OCI-LY1 (cell line): ENCODE measurements around the gene AKAP8.
A peak's percentile ranks its signal among the peaks of the same experiment; 100 is the strongest.

Experiments used
- H2AFZ ChIP-seq: fragments of 200-600 bp; sonication (generic), shearing (Covaris generic); 2 replicates; pipeline ENCODE4 v1.6.0; 2014; ENCODE audit warnings: antibody characterized with exemption, mild to moderate bottlenecking, low read length
- H3F3A ChIP-seq: fragments of 200-600 bp; sonication (generic), shearing (Covaris generic); 2 replicates; pipeline ENCODE4 v1.6.0; 2014; ENCODE audit warnings: mild to moderate bottlenecking, antibody characterized with exemption, low read length, moderate library complexity; ENCODE audit not compliant: insufficient read depth
- H3K27ac ChIP-seq: fragments of 200-600 bp; sonication (generic); 2 replicates; pipeline ENCODE4 v1.5.1; 2014; ENCODE audit warnings: low read length, mixed run types, mild to moderate bottlenecking, low read depth; ENCODE audit not compliant: poor library complexity, severe bottlenecking
- H3K27me3 ChIP-seq: fragments of 200-600 bp; sonication (generic); 2 replicates; pipeline ENCODE4 v1.6.0; 2014; ENCODE audit warnings: antibody characterized with exemption, mild to moderate bottlenecking, low read length, moderate library complexity; ENCODE audit not compliant: insufficient read depth
- H3K36me3 ChIP-seq: fragments of 200-600 bp; sonication (generic); 2 replicates; pipeline ENCODE4 v1.6.1; 2014; ENCODE audit warnings: mild to moderate bottlenecking, antibody characterized with exemption, low read length, moderate library complexity, mixed read lengths; ENCODE audit not compliant: insufficient read depth
- H3K4me1 ChIP-seq: fragments of 200-600 bp; sonication (generic); 2 replicates; pipeline ENCODE4 v1.5.1; 2014; ENCODE audit warnings: mild to moderate bottlenecking, low read length, moderate library complexity; ENCODE audit not compliant: insufficient read depth, severe bottlenecking
- H3K4me2 ChIP-seq: fragments of 200-600 bp; sonication (generic), shearing (Covaris generic); 2 replicates; pipeline ENCODE4 v1.6.1; 2014; ENCODE audit warnings: low read length
- H3K4me3 ChIP-seq: fragments of 200-600 bp; sonication (generic); 2 replicates; pipeline ENCODE4 v1.5.1; 2014; ENCODE audit warnings: low read length, low read depth, mild to moderate bottlenecking, mixed read lengths; ENCODE audit not compliant: poor library complexity, severe bottlenecking
- H3K79me2 ChIP-seq: fragments of 200-600 bp; shearing (Covaris generic); 2 replicates; pipeline ENCODE4 v1.6.1; 2016; ENCODE audit warnings: mixed run types, low read length, mixed read lengths; ENCODE audit not compliant: insufficient read depth
- H3K9ac ChIP-seq: fragments of 200-600 bp; sonication (generic), shearing (Covaris generic); 2 replicates; pipeline ENCODE4 v1.6.1; 2014; ENCODE audit warnings: mild to moderate bottlenecking, low read length, mixed read lengths
- H3K9me2 ChIP-seq: fragments of 200-600 bp; sonication (generic), shearing (Covaris generic); 2 replicates; pipeline ENCODE4 v1.6.1; 2014; ENCODE audit warnings: low read depth, mild to moderate bottlenecking, low read length, mixed read lengths
- H3K9me3 ChIP-seq: fragments of 200-600 bp; shearing (Covaris generic); 2 replicates; pipeline ENCODE4 v1.6.1; 2014; ENCODE audit warnings: low read length, mixed read lengths
- H4K20me1 ChIP-seq: fragments of 200-600 bp; sonication (generic), shearing (Covaris generic); 2 replicates; pipeline ENCODE4 v1.6.0; 2016; ENCODE audit warnings: mild to moderate bottlenecking, low read length; ENCODE audit not compliant: insufficient read depth
- CTCF ChIP-seq: fragments of 200-600 bp; sonication (generic), shearing (Covaris generic); IDR thresholded peaks from 2 replicates; pipeline ENCODE4 v1.5.1; 2017; ENCODE audit warnings: mild to moderate bottlenecking, antibody characterized with exemption, low read length, moderate library complexity, mixed read lengths
- EZH2 ChIP-seq: fragments of 200-600 bp; sonication (generic), shearing (Covaris generic); IDR thresholded peaks from 2 replicates; pipeline ENCODE4 v1.8.0; 2017; ENCODE audit warnings: borderline replicate concordance, mixed run types, mild to moderate bottlenecking, antibody characterized with exemption, low read length, moderate library complexity, mixed read lengths

The AKAP8 gene

GRCh38 chr19:15418579-15419412, 39.2 kb upstream of the AKAP8 start, which contains the start of gene AKAP8L:
Gene AKAP8L, minus strand, starts transcription at chr19:15418988. Its CDS starts 65 bp downstream, at chr19:15418923.
- peak within 1 kb of the TSS; percentile 99 for H3K4me2 ChIP-seq
- no peaks in the 10 kb centered on the region for H4K20me1 ChIP-seq
- peaks cover 41% of the 10 kb centered on the region for H3K4me1 ChIP-seq
- H3K9me2 ChIP-seq = no peaks in the 10 kb centered on the region
- peak within 1 kb of the TSS; percentile 98 for H3K4me3 ChIP-seq
- peaks cover 43% of the 10 kb centered on the region for H3K79me2 ChIP-seq
- H3F3A ChIP-seq = no peaks in the 10 kb centered on the region
- TF ChIP-seq EZH2 (no peak), CTCF (peak; percentile 84)
- peak within 1 kb of the TSS; percentile 45 for H3K27ac ChIP-seq
- no peaks in the 10 kb centered on the region for H3K27me3 ChIP-seq
- no peaks in the 10 kb centered on the region for H3K9me3 ChIP-seq
- no peak within 1 kb of the TSS for H2AFZ ChIP-seq
- peaks cover 51% of the 10 kb centered on the region for H3K36me3 ChIP-seq
- H3K9ac ChIP-seq = peak within 1 kb of the TSS; percentile 98

- Histone ChIP-seq H3F3A (no peaks in the 10 kb centered on the region), H3K79me2 (peaks cover 49% of the 10 kb centered on the region), H3K27me3 (no peaks in the 10 kb centered on the region), H3K9me2 (no peaks in the 10 kb centered on the region), H3K4me2 (peak overlapping the region; percentile 99), H3K9me3 (no peaks in the 10 kb centered on the region), H4K20me1 (no peaks in the 10 kb centered on the region), H3K27ac (peak overlapping the region; percentile 45), H3K9ac (peak overlapping the region; percentile 98), H2AFZ (no peak overlapping the region), H3K4me3 (peak overlapping the region; percentile 98), H3K4me1 (peaks cover 47% of the 10 kb centered on the region), H3K36me3 (peaks cover 50% of the 10 kb centered on the region)
- TF ChIP-seq EZH2 (no peak), CTCF (no peak)
Observed at GRCh38 chr19:15418231-15418578, 38.6 kb upstream of the AKAP8 start.

- Histone ChIP-seq H3K4me1 (peaks cover 51% of the 10 kb centered on the region), H3K27me3 (no peaks in the 10 kb centered on the region), H3K79me2 (peaks cover 54% of the 10 kb centered on the region), H2AFZ (no peak overlapping the region), H3K9ac (peak overlapping the region; percentile 98), H3F3A (no peaks in the 10 kb centered on the region), H3K4me3 (peak overlapping the region; percentile 98), H3K4me2 (peak overlapping the region; percentile 99), H3K27ac (peak overlapping the region; percentile 45), H3K36me3 (peaks cover 47% of the 10 kb centered on the region), H4K20me1 (no peaks in the 10 kb centered on the region), H3K9me3 (no peaks in the 10 kb centered on the region), H3K9me2 (no peaks in the 10 kb centered on the region)
- no peak for TF ChIP-seq EZH2
Observed at GRCh38 chr19:15417699-15418098, 38.1 kb upstream of the AKAP8 start.
